NOMO-1 treated with DMSO at 0.1 percent for 48 hours (cell line): ENCODE data around the gene PPARG.
"Not testable (repeated sequence)": the region's sequence is repeated elsewhere in the genome, so short reads cannot be mapped to it uniquely, and the experiment has no call there.

Experiments
- DNase-seq: peaks from one replicate; lab custom pipeline; 2025; ENCODE audit not compliant: unreplicated experiment; lab: John Stamatoyannopoulos, UW

PPARG gene

GRCh38 chr3:12437861-12438260, 149.0 kb downstream of the PPARG start:
- DNase-seq, result no peak

GRCh38 chr3:12438318-12438717, 149.4 kb downstream of the PPARG start:
- DNase-seq, result no peak

GRCh38 chr3:12439161-12439940, 150.5 kb downstream of the PPARG start:
- no peak for DNase-seq

- no peak for DNase-seq
Measured at GRCh38 chr3:12440927-12441714, 152.3 kb downstream of the PPARG start.

- DNase-seq, result no peak
Measured at GRCh38 chr3:12442654-12443501, 154.0 kb downstream of the PPARG start.

GRCh38 chr3:12443781-12444522, 155.1 kb downstream of the PPARG start:
- DNase-seq, result no peak

- DNase-seq, result no peak
Measured at GRCh38 chr3:12444582-12445471, 156.0 kb downstream of the PPARG start.

- DNase-seq, result no peak
Measured at GRCh38 chr3:12445523-12446240, 156.8 kb downstream of the PPARG start.

GRCh38 chr3:12446298-12446697, 157.4 kb downstream of the PPARG start:
- DNase-seq, result no peak

GRCh38 chr3:12447075-12447474, 158.2 kb downstream of the PPARG start:
- DNase-seq, result no peak

GRCh38 chr3:12448404-12449202, 159.7 kb downstream of the PPARG start:
- not testable (repeated sequence) for DNase-seq

- DNase-seq, result no peak
Measured at GRCh38 chr3:12449889-12450682, 161.2 kb downstream of the PPARG start.

- peak; percentile 35 for DNase-seq
Measured at GRCh38 chr3:12451481-12451880, 162.6 kb downstream of the PPARG start.

- no peak for DNase-seq
Measured at GRCh38 chr3:12451960-12452359, 163.1 kb downstream of the PPARG start.

- DNase-seq, result no peak
Measured at GRCh38 chr3:12452361-12453330, 163.8 kb downstream of the PPARG start.

GRCh38 chr3:12454076-12454815, 165.4 kb downstream of the PPARG start:
- DNase-seq, result no peak
